Thyroid gland (tissue), 4 donors: ENCODE results near the gene CNTNAP5. TPM values are rescaled to one million over a fixed set of nuclear protein-coding genes. Genes with fewer than 3 reads are reported as not detected.

Experiments
- DNase-seq, 2 donors: peaks; one replicate each; pipeline ENCODE4 v3.0.0-alpha.2; 2019
- H3K27ac ChIP-seq, 3 donors: fragments of 200-600 bp; sonication (generic); 1 replicate in 2 of 3; 2 replicates in 1 of 3; pipeline ENCODE4 v1.5.1; 2016 to 2019; ENCODE audit warnings: mild to moderate bottlenecking in 1 of 3, moderate library complexity in 1 of 3
- H3K27me3 ChIP-seq: fragments of 200-600 bp; sonication (generic); one replicate; pipeline ENCODE4 v1.5.1; 2019
- H3K36me3 ChIP-seq, 2 donors: fragments of 200-600 bp; sonication (generic); one replicate each; pipeline ENCODE4 v1.5.1; 2016 to 2019
- H3K4me1 ChIP-seq, 2 donors: fragments of 200-600 bp; sonication (generic); one replicate each; pipeline ENCODE4 v1.5.1; 2017 to 2019
- H3K4me3 ChIP-seq, 3 donors: fragments of 200-600 bp; sonication (generic); replicated peaks in 1 of 3; 1 replicate in 2 of 3; 2 replicates in 1 of 3; pipeline ENCODE4 v1.5.1; 2016; ENCODE audit warnings: mild to moderate bottlenecking in 1 of 3
- H3K9me3 ChIP-seq: fragments of 200-600 bp; sonication (generic); one replicate; pipeline ENCODE4 v1.5.1; 2017
- POLR2A ChIP-seq, 2 donors: fragments of 450-650 bp; IDR thresholded peaks; one replicate each; pipeline ENCODE4 v1.6.1; 2017; ENCODE audit warnings: antibody characterized with exemption in 2 of 2, mild to moderate bottlenecking in 2 of 2, moderate library complexity in 1 of 2
- WGBS, 2 donors: methylation state at CpG; one replicate each; pipeline ENCODE4 v1.1.5; 2017; 5-methylcytosine and 5-hydroxymethylcytosine counted together
- intact Hi-C: fragments of 100-400 bp; cut with DNase I; formaldehyde crosslinking; loops from one replicate; pipeline ENCODE4 v1.15.1; 2023
- total RNA-seq, 4 donors: library from RNA; depleted of rRNA; stranded (reverse); fragments of >200 nt; gene quantifications; one replicate each; pipeline ENCODE4 v1.2.3, GENCODE V29; 2016
- TF ChIP-seq, protein P1 (sequence below), 6 experiments: fragments of 200-600 bp in 3 of 6; fragments of 450-650 bp in 3 of 6; sonication (generic) in 3 of 6; IDR thresholded peaks; one replicate each; pipeline ENCODE4 v1.5.1; 2016 to 2019; ENCODE audit warnings: antibody characterized with exemption in 6 of 6, mild to moderate bottlenecking in 2 of 6, inconsistent platforms in 1 of 6, moderate library complexity in 1 of 6

CNTNAP5 gene
- total RNA-seq, 4 donors from 2014 or later, result not detected

DNA sequence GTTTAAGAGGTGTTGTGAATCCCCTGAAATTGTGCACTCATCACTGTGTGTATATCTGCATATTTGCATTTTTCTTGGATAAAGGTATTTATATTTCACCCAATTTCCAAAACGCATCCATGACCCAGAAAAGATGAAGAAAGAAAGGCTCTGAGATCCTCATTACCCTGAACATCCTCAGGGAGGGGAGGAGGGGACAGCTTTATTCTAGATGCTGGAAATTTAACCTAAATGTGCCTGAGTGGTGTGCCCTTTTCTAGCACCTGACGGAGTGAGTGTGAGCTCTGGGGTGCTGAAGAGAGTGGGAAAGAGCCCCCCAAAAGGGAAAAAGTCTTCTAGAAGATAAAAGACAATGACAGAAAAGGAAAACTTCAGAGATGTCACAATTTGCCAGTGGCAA lies 20.8 kb downstream of the CNTNAP5 start:
- H3K9me3 ChIP-seq, result no peaks in the 10 kb centered on the region
- 63 to 73% methylated on average over 2 of the region's 2 CpGs for WGBS, 2 donors
- no peak overlapping the region for H3K27ac ChIP-seq
- no peak for DNase-seq
- H3K36me3 ChIP-seq, result no peaks in the 10 kb centered on the region
- TF ChIP-seq POLR2A (IDR thresholded peaks at IDR 0.05), result no peak
- TF ChIP-seq, protein P1, sequence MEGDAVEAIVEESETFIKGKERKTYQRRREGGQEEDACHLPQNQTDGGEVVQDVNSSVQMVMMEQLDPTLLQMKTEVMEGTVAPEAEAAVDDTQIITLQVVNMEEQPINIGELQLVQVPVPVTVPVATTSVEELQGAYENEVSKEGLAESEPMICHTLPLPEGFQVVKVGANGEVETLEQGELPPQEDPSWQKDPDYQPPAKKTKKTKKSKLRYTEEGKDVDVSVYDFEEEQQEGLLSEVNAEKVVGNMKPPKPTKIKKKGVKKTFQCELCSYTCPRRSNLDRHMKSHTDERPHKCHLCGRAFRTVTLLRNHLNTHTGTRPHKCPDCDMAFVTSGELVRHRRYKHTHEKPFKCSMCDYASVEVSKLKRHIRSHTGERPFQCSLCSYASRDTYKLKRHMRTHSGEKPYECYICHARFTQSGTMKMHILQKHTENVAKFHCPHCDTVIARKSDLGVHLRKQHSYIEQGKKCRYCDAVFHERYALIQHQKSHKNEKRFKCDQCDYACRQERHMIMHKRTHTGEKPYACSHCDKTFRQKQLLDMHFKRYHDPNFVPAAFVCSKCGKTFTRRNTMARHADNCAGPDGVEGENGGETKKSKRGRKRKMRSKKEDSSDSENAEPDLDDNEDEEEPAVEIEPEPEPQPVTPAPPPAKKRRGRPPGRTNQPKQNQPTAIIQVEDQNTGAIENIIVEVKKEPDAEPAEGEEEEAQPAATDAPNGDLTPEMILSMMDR (IDR thresholded peaks at IDR 0.05), result no peak
- intact Hi-C loops, result no loop called here
- no peak overlapping the region for H3K4me3 ChIP-seq
- H3K27me3 ChIP-seq, result no peaks in the 10 kb centered on the region
- H3K4me1 ChIP-seq, result no peaks in the 10 kb centered on the region

DNA sequence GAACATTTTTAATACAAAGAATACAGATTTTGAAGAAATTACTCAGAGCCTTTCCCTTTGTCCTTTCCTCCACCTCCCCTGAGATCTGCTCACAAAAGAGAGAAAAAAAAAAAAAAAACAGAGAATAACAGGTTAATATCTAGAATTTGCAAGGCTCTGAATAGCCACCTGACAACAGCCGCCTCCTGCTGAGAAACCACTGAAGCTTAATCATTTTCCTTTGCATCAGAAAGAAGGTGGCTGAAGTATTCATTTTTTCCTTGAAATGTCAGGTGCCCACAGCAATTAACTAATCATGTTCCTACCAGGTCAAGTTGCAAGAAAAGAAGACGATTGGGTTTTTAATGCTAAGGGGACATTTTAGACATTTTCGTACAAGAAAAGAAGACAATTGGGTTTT lies 21.2 kb downstream of the CNTNAP5 start:
- DNase-seq, result no peak
- no peak overlapping the region for H3K27ac ChIP-seq
- TF ChIP-seq, protein P1 (IDR thresholded peaks at IDR 0.05), result no peak
- no peak for TF ChIP-seq POLR2A (IDR thresholded peaks at IDR 0.05)
- no peaks in the 10 kb centered on the region for H3K36me3 ChIP-seq
- intact Hi-C loops, result no loop called here
- H3K27me3 ChIP-seq, result no peaks in the 10 kb centered on the region
- no peaks in the 10 kb centered on the region for H3K4me1 ChIP-seq
- WGBS, 2 donors, result 58 to 66% methylated on average over 3 of the region's 3 CpGs
- no peaks in the 10 kb centered on the region for H3K9me3 ChIP-seq
- no peak overlapping the region for H3K4me3 ChIP-seq

DNA sequence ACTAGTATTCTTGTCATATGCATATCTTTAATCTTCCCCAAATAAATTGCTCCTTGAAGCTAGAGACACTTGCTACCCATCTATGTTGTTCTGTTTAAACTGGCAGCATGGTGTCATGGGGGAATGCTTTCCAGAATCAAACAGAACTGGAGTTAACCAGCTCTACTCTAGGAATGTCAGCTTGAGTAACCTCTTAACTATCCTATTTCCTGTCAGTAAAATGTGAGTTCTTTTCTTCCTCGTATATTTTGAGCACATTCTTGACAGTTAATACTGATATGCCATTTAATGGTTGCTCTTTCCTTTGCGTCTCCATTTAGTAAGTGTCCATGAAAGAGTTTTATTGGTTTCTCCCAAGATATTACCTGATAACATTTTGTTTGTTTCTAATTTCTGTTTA lies 23.0 kb downstream of the CNTNAP5 start:
- intact Hi-C loops, result no loop called here
- 58 to 63% methylated on average over 2 of the region's 2 CpGs for WGBS, 2 donors
- Histone ChIP-seq H3K27ac (no peak overlapping the region), H3K4me1 (no peaks in the 10 kb centered on the region), H3K27me3 (no peaks in the 10 kb centered on the region), H3K9me3 (no peaks in the 10 kb centered on the region), H3K4me3 (no peak overlapping the region), H3K36me3 (no peaks in the 10 kb centered on the region)
- TF ChIP-seq, protein P1 (IDR thresholded peaks at IDR 0.05), result no peak
- no peak for TF ChIP-seq POLR2A (IDR thresholded peaks at IDR 0.05)
- no peak for DNase-seq

DNA sequence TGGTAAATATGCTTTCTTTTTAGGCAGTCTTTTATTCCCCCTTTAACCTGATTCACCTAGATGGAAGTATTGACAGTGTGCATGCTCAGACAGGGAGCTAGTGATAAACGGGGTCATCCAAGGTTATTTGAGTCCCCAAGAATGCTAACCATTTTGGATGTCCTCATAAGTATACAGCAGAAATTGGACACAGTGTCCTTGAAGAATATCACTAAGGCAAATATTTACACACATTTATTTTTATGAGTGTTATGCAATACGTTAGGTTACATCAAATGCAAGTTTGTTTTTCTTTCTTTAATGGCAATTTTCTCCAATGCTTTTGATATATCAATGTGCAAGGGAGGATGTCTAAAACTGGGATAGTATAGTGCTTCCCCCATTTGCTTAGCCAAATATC lies 23.6 kb downstream of the CNTNAP5 start:
- intact Hi-C loops, result no loop called here
- no peaks in the 10 kb centered on the region for H3K36me3 ChIP-seq
- H3K27me3 ChIP-seq, result no peaks in the 10 kb centered on the region
- TF ChIP-seq, protein P1 (IDR thresholded peaks at IDR 0.05), result no peak
- TF ChIP-seq POLR2A (IDR thresholded peaks at IDR 0.05), result no peak
- H3K4me1 ChIP-seq, result no peaks in the 10 kb centered on the region
- no peak overlapping the region for H3K4me3 ChIP-seq
- no peak for DNase-seq
- 80 to 81% methylated on average over 2 of the region's 2 CpGs for WGBS, 2 donors
- H3K27ac ChIP-seq, result no peak overlapping the region
- H3K9me3 ChIP-seq, result no peaks in the 10 kb centered on the region

DNA sequence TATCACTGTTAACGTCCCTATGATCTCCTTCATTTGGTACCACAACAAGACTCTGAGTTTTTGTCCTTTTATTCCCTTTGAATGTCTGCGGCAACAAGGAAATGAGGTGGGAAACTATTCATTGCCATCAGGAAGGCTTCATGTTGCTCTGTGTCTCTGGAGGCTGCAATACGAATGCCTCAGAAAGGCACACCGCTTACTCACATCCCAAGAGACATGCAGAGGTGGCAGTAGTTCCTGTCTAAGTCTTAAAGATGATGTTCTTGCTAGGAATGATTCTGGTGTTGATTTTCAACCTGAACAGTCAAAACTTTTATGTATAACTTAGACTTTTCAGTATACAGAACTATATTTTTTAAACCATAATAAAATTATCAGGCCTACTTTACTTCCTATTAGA lies 24.0 kb downstream of the CNTNAP5 start:
- H3K36me3 ChIP-seq, result no peaks in the 10 kb centered on the region
- 74 to 76% methylated on average over 4 of the region's 4 CpGs for WGBS, 2 donors
- intact Hi-C loops, result no loop called here
- TF ChIP-seq, protein P1 (IDR thresholded peaks at IDR 0.05), result no peak
- TF ChIP-seq POLR2A (IDR thresholded peaks at IDR 0.05), result no peak
- no peak overlapping the region for H3K4me3 ChIP-seq
- H3K4me1 ChIP-seq, result no peaks in the 10 kb centered on the region
- H3K27ac ChIP-seq, result no peak overlapping the region
- no peaks in the 10 kb centered on the region for H3K27me3 ChIP-seq
- H3K9me3 ChIP-seq, result no peaks in the 10 kb centered on the region
- no peak for DNase-seq
